HG02885 (cell line): ENCODE measurements around the gene COX10.
"Not testable (repeated sequence)": the region's sequence is repeated elsewhere in the genome, so short reads cannot be mapped to it uniquely, and the experiment has no call there.

ENCODE experiments used
- ATAC-seq: cut with Tn5 transposase; IDR thresholded peaks from one replicate; pipeline ENCODE4 v1.9.1; 2021; ENCODE audit warnings: mild to moderate bottlenecking; ENCODE audit not compliant: unreplicated experiment, poor library complexity

COX10 gene

GRCh38 chr17:14201021-14201987 lies 132.0 kb downstream of the COX10 start:
- ATAC-seq, result no peak

GRCh38 chr17:14201988-14202380 lies 132.7 kb downstream of the COX10 start:
- ATAC-seq, result no peak

GRCh38 chr17:14202388-14203166 lies 133.3 kb downstream of the COX10 start:
- no peak for ATAC-seq

GRCh38 chr17:14203388-14203787 lies 134.1 kb downstream of the COX10 start:
- ATAC-seq, result no peak

- no peak for ATAC-seq
These were observed 134.8 kb downstream of the COX10 start for GRCh38 chr17:14204084-14204483.

- no peak for ATAC-seq
These were observed 135.2 kb downstream of the COX10 start for GRCh38 chr17:14204546-14204945.

- ATAC-seq, result no peak
These were observed 136.1 kb downstream of the COX10 start for GRCh38 chr17:14205380-14205779.

GRCh38 chr17:14205992-14206461 lies 136.7 kb downstream of the COX10 start:
- no peak for ATAC-seq

- ATAC-seq, result no peak
These were observed 137.6 kb downstream of the COX10 start for GRCh38 chr17:14206891-14207290.

- ATAC-seq, result no peak
These were observed 138.5 kb downstream of the COX10 start for GRCh38 chr17:14207791-14208190.

- ATAC-seq, result no peak
These were observed 139.9 kb downstream of the COX10 start for GRCh38 chr17:14209215-14209614.

- no peak for ATAC-seq
These were observed 141.9 kb downstream of the COX10 start for GRCh38 chr17:14211246-14211645.

GRCh38 chr17:14211801-14212200 lies 142.5 kb downstream of the COX10 start:
- ATAC-seq, result no peak

- ATAC-seq, result no peak
These were observed 143.1 kb downstream of the COX10 start for GRCh38 chr17:14212401-14212800.

GRCh38 chr17:14214271-14214670 lies 145.0 kb downstream of the COX10 start:
- ATAC-seq, result no peak

GRCh38 chr17:14222611-14223010 lies 153.3 kb downstream of the COX10 start:
- no peak for ATAC-seq

- ATAC-seq, result no peak
These were observed 156.1 kb downstream of the COX10 start for GRCh38 chr17:14225254-14225980.

GRCh38 chr17:14227052-14227451 lies 157.7 kb downstream of the COX10 start:
- ATAC-seq, result no peak

- no peak for ATAC-seq
These were observed 159.6 kb downstream of the COX10 start for GRCh38 chr17:14228903-14229302.

- ATAC-seq, result not testable (repeated sequence)
These were observed 161.9 kb downstream of the COX10 start for GRCh38 chr17:14231187-14231586.
